ENCODE measurements around the gene DEAF1. TPM values are rescaled to one million over a fixed set of nuclear protein-coding genes. Genes with fewer than 3 reads are reported as not detected.

Gene DEAF1
- total and polyA plus RNA-seq, 9 of the 15 experiments (the other 6 are each of a cell fraction or from before 2014, with no cell fraction given), result 2.0 to 69.1 (median 26.8) TPM

GRCh38 chr11:694563-695287 is at the start of gene DEAF1 (continued):
- peak; percentile 53; the same call in 1 of the 2 replicates for TF ChIP-seq CREB3L1 (IDR thresholded peaks at IDR 0.05; ENCODE audit: borderline replicate concordance, low read depth)
- no peak for TF ChIP-seq ZNF232 (CRISPR knock-in tag; IDR thresholded peaks at IDR 0.05)
- TF ChIP-seq MTF1 (CRISPR knock-in tag; IDR thresholded peaks at IDR 0.05; ENCODE audit: borderline replicate concordance), result no peak
- peak; percentile 79; the same call in 1 of the 2 replicates for TF ChIP-seq HOMEZ (CRISPR knock-in tag; IDR thresholded peaks at IDR 0.05)
- TF ChIP-seq ZNF57 (CRISPR knock-in tag; IDR thresholded peaks at IDR 0.05), result 0 out of 2 replicates have a peak, but pooled peaks have one; percentile 58
- TF ChIP-seq YY1 (IDR thresholded peaks at IDR 0.05; ENCODE audit: borderline replicate concordance in 1 of 3, control insufficient read depth in 1 of 3, extremely low read depth in 1 of 3, insufficient read depth in 3 of 3, insufficient read length in 1 of 3, insufficient replicate concordance in 2 of 3, low read depth in 1 of 3, low read length in 2 of 3), result peak; percentile 50 to 91 (median 84)
- TF ChIP-seq GATA2 (CRISPR knock-in tag; IDR thresholded peaks at IDR 0.05), result no peak
- no peak for TF ChIP-seq ZNF165 (CRISPR knock-in tag; IDR thresholded peaks at IDR 0.05; ENCODE audit: borderline replicate concordance)
- no peak for TF ChIP-seq AFF4 (CRISPR knock-in tag; IDR thresholded peaks at IDR 0.05)
- no peak for TF ChIP-seq ZNF324 (CRISPR knock-in tag; IDR thresholded peaks at IDR 0.05)
